ENCODE results near the gene SPATS2. TPM values are rescaled to one million over a fixed set of nuclear protein-coding genes. Genes with fewer than 3 reads are reported as not detected.

The SPATS2 gene
- total and polyA plus RNA-seq, 10 of the 15 experiments (the other 5 are each of a cell fraction or from before 2014, with no cell fraction given), result 9.0 to 54.2 (median 27.5) TPM

GRCh38 chr12:49410818-49411217 is 43.6 kb downstream of the SPATS2 start:
- H3K4me2 ChIP-seq (ENCODE audit: control insufficient read depth, insufficient read depth), result no peak overlapping the region
- H3K4me3 ChIP-seq, result no peak overlapping the region
- in situ Hi-C loops (cut with MboI), result no loop called here
- WGBS (ENCODE audit: insufficient coverage, insufficient replicate concordance, low lambda C conversion rate, missing lambda C conversion rate), result 92% methylated on average over 1 of the region's 1 CpG
- ChIA-PET RAD21 (ENCODE audit: unreplicated experiment) (interaction anchor here (0.8 to 1.2 kb wide), 2 partner anchors 10 to 71 kb away, joined by 3 to 5 read pairs; no protein-coding TSS in a partner anchor), POLR2A (interaction anchor here (0.6 to 0.7 kb wide), 3 partner anchors 11 to 477 kb away, joined by 3 to 4 read pairs (median 3); no protein-coding TSS in a partner anchor), CTCF (interaction anchor here (0.7 to 1.4 kb wide), 4 partner anchors 23 to 653 kb away, joined by 3 to 4 read pairs (median 3); no protein-coding TSS in a partner anchor), SMC1A (ENCODE audit: uncharacterized antibody, unreplicated experiment) (interaction anchor here (0.7 to 1.7 kb wide), 4 partner anchors 10 to 123 kb away, joined by 3 to 7 read pairs (median 4); no protein-coding TSS in a partner anchor)
- intact Hi-C loops (cut with micrococcal nuclease; ENCODE audit: unreplicated experiment), result no loop called here
- DNase-seq (ENCODE audit: low read depth, low spot score) (no peak), FAIRE-seq (no peak), ATAC-seq (no peak)
- no peak overlapping the region for H3K27ac ChIP-seq (ENCODE audit: control insufficient read depth, insufficient read depth)
- TF ChIP-seq PRDM15 (CRISPR knock-in tag; IDR thresholded peaks at IDR 0.05), result no peak
- no peak for TF ChIP-seq BCLAF1 (IDR thresholded peaks at IDR 0.05)
- TF ChIP-seq HSF1 (IDR thresholded peaks at IDR 0.05; ENCODE audit: low read depth, low read length), result no peak
- H3K4me1 ChIP-seq (ENCODE audit: control insufficient read depth, insufficient read depth, low read length), result peaks cover 4% of the 10 kb centered on the region
- no peaks in the 10 kb centered on the region; the same call in 2 of the 3 replicates for H3K9me3 ChIP-seq (replicated peaks; ENCODE audit: control insufficient read depth, insufficient read depth, low read length)
- H2AFZ ChIP-seq (ENCODE audit: control insufficient read depth, low read depth, low read length), result no peak overlapping the region
- no peak overlapping the region for H3K9ac ChIP-seq (ENCODE audit: control insufficient read depth, insufficient read depth, low read length)
- BruUV-seq (replicated peaks), result no TSS peak
- H3K79me2 ChIP-seq (ENCODE audit: control insufficient read depth, insufficient read depth, low read length), result peaks cover 9% of the 10 kb centered on the region
- no peaks in the 10 kb centered on the region for H3K27me3 ChIP-seq (replicated peaks in 1 of 2; ENCODE audit: control insufficient read depth in 2 of 2, insufficient read depth in 2 of 2, low read length in 1 of 2)
- peaks cover 0 to 2% of the 10 kb centered on the region in 2 experiments; a peak in 2 of 4 replicates for H3K36me3 ChIP-seq (ENCODE audit: control insufficient read depth in 2 of 2, insufficient read depth in 2 of 2, low read length in 1 of 2)
- no peaks in the 10 kb centered on the region for H4K20me1 ChIP-seq (ENCODE audit: control insufficient read depth, insufficient read depth)
